NOMO-1 treated with dmso at 0.1 percent for 144 hours (cell line): Measurements from ENCODE around the gene HINT2.
A peak's percentile ranks its signal among the peaks of the same experiment; 100 is the strongest.

ENCODE experiments used
- DNase-seq: peaks from one replicate; lab custom pipeline; 2025; ENCODE audit not compliant: unreplicated experiment; lab: John Stamatoyannopoulos, UW

HINT2 gene

DNA sequence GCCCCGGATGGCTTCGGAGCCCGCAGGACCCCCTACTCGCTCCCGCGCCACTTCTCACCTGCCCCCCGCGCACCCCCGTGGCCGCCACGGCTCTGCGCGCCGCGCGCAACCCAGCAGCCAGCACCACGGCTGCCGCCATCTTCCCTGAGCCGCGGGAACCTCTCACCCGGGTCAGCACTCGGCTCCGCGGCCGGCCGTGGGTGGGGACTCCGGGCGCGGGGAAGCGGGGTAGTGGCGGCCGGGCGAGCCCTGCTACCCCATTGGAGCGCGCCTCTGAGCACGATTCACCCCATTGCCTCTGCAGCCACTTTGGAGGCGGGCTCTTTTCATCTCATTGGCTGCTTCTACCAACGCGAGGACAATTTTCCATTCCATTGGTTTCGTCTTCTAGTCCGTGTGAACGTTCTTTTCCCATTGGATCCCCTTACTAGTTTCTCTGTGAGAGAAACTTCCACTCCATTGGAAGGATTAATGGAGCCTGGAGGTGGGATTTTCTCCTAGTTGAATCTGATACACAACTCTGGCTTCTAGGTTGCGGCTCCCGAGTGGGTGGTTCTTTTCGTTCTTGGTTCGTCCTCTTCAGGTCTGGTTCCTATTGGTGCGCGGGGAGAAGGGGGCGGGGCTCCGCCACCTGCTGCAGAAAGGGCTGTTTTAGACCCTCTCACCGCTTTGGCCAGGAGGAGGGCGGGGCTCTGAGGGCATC is at the start of gene HINT2:
TSS of gene HINT2 (minus strand) at position 202 of the 703 bp plus-strand sequence. CDS start at position 139, 63 bp downstream.
- peak; percentile 99 for DNase-seq

DNA sequence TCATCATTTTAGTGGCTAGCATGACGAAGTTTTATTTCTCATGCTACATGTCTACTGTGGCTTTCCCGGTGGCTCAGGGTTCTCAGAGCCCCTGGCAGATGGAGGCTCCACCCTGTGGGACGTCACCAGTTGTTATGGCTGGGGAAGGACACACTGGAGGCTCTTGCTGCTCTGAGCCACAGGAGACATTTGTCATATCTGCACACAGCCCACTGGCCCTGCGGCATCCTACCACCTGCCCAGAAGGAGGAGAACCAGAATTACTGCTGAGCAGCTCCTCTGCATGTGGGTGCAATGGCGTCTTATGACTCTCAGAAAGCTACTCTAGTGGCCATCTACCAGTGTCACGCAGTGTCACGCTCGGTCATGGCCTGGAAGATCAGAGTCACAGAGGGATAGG is 48.7 kb upstream of the HINT2 start:
- DNase-seq, result no peak

DNA sequence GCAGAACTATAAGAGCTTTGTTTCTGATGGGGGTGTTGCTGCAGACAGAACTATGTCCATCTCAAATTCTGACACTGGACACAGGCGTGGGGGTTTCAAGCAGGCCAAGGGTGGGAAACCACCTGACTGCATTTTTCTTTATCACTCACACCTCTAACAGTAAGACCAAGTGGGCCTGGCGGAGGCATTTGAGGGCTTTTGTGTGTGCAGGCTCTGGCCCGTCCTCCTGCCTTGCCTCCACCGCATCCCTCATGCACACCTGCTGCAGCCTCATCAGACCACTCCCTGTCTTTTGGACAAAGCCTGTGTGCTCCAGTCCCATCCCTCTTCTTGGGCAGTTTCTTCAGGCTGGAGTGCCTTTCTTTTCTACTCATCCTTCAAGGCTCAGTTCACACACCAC is 47.5 kb upstream of the HINT2 start:
- no peak for DNase-seq

DNA sequence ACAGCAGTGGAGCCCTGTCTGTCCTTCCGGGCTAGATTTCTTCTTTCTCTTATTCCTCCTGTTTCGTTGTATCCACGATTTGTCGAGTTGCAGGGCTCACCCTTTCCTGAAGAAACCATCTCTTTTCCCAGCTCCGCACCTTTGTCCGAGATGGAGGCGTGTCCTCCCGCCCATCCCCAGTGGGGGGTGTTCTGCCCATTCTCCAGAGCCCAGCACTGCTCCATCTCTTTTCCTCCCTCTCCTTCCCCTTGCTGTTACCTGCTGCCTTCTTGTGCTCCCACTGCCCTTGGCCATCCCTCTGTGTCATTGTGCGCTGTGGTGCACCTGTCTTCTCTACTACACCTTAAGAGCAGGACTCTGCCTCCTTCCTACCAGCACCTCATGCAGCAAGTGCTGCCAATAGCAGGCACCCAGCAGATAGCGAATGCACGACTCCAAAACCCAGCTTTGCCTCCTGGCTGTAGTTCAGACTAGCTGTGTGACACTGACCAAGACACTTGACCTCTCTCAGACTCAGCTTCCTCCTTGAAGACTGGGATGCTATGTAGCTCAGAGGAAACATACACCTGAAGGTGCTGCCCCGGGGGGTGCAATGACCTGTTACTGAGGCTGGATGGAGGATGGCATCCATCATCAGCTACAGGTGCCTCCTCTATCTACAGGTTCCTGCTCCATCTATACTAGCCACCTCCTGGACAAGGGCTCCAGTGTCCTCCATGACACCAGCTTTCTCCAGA is 46.5 kb upstream of the HINT2 start:
- DNase-seq, result no peak

DNA sequence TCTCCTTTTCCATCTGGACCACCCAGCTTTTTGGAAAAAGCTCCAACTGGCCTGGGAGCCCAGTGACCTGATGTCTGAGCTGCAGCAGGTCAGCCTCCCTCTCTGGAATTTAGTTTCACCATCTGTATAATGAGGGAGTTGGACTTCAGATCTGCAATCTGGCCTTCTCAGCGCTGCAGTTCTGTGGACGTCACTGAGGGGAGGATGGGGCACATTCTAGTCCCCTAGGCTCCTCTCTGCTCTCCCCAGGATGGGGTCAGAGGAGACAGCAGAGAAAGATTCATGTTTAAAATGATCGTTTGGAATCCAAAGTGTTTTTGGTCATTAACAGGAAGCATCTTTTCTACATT is 45.1 kb upstream of the HINT2 start:
- DNase-seq, result no peak

DNA sequence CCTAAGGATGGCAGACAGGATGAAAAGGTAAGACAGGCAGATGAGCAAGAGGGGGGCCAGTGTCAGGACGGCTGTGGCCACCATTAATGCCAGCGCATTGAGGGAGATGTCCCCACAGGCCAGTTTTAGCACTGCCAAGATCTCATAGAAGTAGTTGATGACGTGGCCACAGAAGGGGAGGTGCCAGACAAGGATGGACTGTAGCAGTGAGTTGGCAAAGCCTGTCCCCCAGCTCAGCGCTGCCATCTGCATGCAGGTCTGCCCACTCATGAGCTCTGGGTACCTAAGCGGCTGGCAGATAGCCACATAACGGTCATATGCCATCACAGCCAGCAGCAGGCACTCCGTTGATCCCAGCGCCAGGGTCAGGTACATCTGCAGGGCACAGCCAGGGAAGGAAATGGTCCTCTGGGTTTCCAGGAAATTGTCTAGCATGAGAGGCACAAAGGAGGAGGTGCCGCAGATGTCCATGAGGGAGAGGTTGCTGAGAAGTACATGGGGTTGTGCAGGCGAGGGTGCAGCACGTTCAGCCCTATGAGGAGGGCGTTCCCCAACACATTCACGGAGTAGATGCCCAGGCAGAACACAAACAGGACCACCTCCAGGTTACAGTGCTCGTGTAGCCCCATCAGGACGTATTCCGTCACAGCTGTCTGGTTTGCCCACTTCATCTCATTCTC is 44.6 kb upstream of the HINT2 start:
- no peak for DNase-seq

DNA sequence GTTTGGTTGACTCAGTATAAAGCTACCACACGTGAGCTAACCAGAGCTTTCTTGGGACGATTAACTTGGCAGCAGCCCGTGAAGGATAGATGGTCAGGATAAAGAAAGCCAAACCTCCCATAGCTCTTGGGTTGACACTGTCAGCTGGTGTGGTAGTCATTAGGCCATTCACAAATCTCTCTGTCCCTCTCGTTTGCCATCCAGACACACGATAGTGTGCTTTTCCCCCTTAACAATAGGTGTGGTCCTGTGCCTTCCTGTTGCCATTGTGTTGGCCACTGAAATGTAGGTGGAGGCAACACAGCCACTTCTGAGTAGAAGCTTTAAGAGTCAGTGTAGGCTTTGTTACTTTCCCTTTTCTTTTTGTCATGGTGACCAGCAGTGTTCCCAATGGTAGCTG is 43.6 kb upstream of the HINT2 start:
- no peak for DNase-seq

DNA sequence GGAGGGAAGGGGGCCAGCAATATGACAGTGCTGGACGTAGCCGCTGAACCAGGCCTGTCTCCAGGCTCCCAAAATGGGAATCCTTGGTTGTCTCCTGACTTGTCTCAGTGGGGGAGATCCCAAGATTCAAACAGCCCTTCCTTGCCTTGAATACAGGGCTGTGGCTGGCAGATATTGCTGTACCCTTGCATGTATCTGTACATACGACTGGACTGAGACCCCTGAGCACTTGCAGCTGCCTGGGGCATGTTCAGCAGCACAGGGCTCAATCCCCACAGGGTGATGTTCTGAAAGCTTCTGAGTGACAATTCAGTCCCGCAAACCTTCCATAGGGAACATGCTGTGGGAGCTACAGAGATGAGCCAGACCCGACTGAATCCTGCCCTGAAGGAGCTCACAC is 42.0 kb upstream of the HINT2 start:
- DNase-seq, result no peak

DNA sequence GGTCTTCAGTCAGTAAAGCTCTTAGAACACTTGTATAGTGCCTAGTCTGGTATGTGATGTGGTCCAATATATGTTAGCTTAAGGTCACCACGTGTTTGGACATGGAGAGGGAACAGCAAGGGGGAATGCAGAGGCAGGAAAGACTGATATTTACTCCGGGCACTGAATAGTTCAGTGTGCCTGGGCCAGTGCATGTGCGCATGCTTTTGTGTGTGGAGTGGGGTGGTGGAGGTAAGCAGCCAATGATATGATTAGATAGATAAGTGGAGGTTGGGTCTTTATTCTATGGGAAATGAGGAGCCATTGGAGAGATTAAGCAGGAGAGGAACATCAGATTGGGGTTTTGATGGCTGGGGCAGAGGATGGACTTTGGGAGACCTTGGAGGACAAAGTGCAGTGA is 41.4 kb upstream of the HINT2 start:
- no peak for DNase-seq

DNA sequence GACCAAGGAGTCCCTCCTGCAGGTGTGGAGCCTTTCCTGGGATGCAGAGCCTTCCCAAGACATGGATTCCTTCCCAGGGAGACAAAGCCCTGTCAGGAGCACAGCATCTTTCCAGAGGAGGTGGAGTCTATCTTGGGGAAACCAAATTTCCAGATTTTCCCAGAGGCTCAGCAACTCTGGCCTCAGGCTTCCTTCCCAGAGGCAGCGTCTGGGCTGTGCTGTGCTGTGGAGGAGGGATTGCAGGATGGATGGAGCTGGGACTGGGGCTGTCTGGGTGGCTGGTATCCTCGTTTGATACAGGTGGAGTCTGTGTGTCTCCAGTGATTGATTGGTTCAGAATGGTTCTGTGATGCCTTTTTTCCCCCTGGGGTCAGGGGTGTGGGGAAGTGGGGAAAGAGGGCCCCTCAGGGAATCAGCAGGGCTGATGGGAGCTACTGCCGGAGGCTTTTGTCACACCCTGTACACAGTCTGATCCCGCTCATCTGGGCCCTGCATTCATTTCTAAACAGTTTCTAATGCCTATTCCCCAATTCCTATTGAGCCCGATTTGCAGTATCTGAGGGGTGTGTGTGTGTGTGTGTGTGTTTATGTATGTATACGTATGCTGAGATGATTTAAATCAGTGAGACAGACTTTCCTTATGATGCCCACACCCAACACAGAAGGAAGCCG is 39.4 kb upstream of the HINT2 start:
- no peak for DNase-seq

DNA sequence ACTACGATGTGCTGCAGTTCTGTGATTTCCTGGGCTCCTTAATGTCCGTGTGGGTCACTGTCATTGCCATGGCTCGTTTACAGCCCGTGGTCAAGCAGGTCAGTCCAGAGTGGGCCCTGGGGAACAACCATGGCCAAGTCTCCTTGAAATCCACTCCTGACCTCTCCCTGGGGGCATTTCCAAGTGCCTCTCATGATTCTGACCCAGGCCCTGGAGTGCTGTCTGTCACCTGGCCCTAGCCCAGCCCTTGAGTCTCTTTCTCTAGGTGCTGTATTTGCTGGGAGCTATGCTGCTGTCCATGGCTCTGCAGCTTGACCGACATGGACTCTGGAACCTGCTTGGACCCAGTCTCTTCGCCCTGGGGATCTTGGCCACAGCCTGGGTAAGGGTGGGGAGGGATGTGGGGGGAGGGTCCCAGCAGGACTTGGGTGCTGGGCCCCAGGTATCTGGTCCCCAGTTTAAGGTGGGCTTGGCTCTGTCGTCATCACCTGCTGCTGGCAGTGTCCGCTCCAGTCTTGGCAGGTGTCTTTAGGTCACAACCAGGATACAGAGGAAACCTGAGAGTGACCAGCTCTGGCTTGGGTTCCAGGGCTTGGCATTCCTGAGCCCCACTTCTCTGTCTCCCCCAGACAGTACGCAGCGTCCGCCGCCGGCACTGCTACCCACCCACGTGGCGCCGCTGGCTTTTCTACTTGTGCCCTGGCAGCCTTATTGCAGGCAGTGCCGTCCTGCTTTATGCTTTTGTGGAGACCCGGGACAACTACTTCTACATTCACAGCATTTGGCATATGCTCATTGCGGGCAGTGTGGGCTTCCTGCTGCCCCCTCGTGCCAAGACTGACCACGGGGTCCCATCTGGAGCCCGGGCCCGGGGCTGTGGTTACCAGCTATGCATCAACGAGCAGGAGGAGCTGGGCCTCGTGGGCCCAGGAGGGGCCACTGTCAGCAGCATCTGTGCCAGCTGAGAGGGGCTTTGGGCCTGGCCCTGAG is 38.3 kb upstream of the HINT2 start:
- DNase-seq, result no peak

DNA sequence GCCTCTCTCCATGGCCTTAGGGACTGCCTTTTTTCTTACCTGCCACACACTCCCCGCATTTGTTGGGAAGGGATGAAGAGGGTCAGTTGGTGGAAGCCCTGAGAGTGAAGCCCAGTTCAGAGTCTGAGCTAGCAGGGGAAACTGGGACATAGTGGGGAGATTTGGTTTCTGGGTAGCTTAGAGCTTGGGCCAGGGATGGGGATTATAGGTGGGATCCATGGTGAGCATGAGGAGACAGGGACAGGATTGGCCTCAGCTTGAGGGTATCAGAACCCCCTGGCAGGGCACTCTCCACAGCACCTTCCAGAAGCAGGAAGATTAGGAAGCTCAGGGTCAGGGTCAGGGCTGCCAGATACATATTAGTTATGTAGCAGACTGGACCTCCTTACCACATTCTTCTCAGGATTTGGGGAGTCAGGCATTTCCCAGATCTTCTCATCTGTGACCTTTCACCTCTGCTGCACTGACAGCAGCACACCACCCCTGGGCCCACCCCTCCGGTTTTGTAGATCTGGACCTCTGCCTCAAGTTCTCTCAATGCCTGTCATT is 37.5 kb upstream of the HINT2 start:
- no peak for DNase-seq

DNA sequence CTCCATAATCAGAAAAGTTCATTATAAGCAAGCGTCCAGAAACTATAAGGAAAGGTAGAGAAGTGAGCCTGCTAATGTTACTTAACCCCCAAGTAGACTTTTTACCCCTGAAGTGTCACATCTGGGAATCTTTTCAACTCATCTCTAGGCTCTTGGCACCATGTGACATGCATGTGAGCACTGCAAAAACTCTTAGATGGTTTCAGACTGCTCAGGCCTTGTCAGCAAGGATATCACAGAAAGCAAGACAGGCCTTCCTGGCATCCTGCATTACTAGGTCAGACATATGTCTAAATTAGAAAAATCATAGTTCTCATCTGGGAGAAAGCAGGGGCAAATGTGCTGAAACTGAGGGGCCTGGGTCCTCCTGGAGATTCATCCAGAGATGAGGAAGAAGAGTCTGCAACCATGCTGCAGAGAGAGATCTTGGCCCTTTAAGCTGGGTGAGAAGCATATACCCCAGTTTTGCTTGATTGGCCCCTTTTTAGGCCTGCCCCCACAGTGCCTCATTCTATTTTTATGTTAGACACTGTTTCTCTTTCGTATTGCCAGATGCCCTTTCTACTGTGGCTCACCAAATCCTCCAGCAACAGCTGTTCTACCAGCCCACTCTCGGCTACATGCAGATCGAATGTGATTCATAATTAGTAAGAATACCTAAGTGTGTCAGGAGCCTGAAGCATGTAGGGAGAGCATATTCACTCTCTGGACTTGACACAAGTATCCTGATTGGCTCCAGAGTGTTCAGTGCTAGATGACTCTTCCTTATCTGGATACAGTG is 33.1 kb upstream of the HINT2 start:
- no peak for DNase-seq

DNA sequence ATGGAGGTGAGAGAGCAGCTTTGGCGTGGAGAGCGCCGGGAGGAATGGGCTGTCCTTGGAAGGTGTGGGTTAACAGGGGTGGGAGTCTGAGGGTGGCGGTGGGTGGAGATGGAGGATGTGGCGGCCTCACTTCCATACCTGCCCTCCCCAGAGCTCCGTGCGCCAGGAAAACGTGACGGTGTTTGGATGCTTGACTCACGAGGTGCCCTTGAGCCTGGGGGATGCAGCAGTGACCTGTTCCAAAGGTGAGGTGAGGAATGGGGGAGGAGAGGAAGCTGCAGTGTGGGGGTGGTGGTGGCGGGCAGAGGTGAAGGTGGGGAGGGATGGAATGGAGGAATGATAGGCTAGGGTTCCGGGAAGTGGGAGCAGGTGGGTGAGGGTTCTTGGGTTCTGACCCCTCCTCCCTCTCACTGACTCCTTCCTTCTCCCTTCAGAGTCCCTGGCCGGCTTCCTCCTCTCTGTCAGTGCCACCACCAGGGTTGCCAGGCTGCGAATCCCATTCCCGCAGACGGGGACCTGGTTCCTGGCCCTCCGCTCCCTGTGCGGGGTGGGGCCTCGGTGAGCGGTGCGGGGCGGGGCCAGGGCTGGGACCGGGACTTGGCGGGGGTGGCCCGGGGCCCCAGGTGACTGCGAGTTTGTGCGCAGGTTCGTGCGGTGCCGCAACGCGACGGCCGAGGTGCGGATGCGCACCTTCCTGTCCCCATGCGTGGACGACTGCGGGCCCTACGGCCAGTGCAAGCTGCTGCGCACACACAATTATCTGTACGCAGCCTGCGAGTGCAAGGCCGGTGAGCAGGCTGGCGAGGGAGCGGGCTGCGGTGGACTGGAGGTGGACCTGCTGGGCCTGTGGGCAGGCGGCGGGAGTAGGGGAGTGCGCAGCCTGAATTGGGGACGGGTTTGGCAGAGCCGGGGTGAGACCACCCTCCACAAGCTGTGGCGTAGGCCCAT is 31.3 kb upstream of the HINT2 start:
- DNase-seq, result no peak

DNA sequence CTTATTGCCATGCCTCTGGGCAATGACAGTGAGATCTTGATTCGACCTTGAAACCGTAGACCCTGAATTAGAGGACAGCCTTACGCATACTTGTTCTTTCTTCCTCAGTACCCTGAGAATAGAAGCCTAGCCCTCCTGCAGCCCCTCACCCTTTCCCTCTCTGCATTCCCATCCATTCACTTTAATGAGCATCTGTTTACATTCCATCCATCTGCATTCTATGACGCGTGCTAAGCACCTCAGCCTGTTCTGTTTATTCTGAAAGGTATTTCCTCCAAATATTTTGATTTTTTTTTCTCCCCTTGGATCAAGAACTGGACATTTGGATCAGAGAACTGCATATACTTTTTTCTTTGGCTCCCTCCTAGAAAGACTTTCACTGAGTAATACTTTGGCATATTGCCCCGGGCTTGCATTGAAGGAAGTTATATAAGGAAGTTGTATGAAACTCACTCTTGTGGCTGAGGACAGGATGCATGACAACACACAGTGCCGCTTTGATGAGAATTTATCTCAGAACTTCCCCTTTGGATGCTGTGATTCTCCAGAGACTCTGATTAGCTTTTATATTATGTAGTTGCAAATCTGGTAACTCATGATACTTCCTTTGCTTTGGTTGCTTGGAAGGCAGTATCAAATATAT is 29.9 kb upstream of the HINT2 start:
- DNase-seq, result peak; percentile 91

DNA sequence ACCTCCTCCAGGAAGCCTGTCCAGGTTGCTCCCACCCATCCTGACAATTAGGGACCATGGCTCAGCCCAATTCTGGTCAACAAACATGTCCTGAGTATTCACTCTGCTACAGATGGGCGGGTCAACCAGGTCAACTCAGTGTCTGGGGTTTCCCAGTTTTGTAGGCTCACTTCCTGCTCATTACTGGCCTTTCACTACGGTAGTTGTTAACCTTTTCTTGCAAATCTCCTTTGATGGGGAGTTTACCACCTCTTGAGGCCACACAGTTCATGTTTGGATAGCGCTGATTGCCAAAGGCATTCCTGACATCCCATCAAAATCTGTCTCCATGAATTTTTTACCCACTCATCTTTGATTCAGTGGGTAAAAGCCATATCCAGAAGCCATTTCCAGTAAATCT is 28.0 kb upstream of the HINT2 start:
- no peak for DNase-seq

DNA sequence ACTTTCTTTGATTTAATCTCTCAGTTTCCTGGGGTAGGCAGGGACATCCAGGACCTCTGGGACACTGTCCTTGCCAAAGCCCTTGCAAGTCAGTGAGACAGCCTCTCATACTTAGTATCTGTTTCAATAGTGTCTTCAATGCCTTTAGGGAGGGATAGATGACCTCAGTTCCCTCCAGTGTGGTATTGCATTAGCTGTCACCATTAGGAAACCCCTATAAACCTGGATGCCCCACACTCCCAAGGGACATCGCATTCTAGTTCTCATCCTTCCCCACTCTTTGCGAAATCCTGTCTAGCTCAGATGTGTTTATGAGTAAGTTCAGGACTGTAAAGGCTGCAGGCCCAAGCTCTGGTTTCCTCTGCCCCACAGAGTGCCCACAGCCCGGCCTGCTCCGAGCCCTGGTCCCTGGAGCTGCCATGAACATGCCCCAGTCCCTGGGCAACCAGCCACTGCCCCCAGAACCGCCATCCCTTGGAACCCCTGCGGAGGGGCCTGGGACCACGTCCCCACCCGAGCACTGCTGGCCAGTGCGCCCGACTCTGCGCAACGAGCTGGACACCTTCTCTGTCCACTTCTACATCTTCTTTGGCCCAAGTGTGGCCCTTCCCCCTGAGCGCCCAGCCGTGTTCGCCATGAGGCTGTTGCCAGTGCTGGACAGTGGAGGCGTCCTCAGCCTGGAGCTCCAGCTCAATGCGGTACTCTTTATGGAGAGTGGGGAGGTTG is 27.3 kb upstream of the HINT2 start:
- DNase-seq, result no peak

DNA sequence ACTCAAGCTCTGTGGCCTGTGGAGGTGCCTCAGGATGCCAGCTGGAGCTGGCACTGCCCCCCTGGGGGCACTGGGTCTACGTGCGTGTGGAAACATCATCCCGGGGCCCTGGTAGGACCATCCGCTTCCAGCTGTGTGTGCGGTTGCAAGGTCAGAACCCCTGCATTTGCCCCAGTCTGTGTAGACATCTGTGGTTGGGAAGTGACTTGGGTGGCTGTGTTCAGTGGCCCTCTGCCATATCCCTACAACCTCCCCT is 26.7 kb upstream of the HINT2 start:
- DNase-seq, result no peak
